Fibroblast of lung (primary cell): ENCODE data around the gene C6orf141.

Experiments used
- CTCF ChIP-seq, 2 donors: IDR thresholded peaks in 1 of 2; conservative IDR thresholded peaks in 1 of 2; 1 replicate in 1 of 2; 2 replicates in 1 of 2; pipeline ENCODE4 v1.5.1; 2011 to 2012; ENCODE audit warnings: low read length in 2 of 2, control low read depth in 1 of 2, inconsistent platforms in 1 of 2, low read depth in 1 of 2, mild to moderate bottlenecking in 1 of 2
- EZH2 ChIP-seq: IDR thresholded peaks from 2 replicates; pipeline ENCODE4 v1.5.1; 2012; ENCODE audit warnings: low read length, control low read depth, mild to moderate bottlenecking; ENCODE audit errors: missing control alignments

GRCh38 chr6:49524541-49524940, 25.9 kb upstream of the C6orf141 start:
- TF ChIP-seq CTCF (conservative IDR thresholded peaks at IDR 0.05 in 1 of 2, IDR thresholded peaks at IDR 0.05 in 1 of 2; ENCODE audit: low read depth in 1 of 2, low read length in 2 of 2) (no peak), EZH2 (no peak)
